Measurements from ENCODE around the gene SCNN1G.

SCNN1G gene

GRCh38 chr16:23257682-23258081 lies 75.1 kb downstream of the SCNN1G start:
- H3K9me3 Mint-ChIP-seq, result peaks cover 2% of the 10 kb centered on the region
- ATAC-seq (ENCODE audit: low read depth), result no peak
- H3K4me1 Mint-ChIP-seq, result no peaks in the 10 kb centered on the region
- H3K27me3 Mint-ChIP-seq, result peaks cover 11% of the 10 kb centered on the region
- H3K36me3 Mint-ChIP-seq, result no peaks in the 10 kb centered on the region
- no peak overlapping the region for H3K27ac Mint-ChIP-seq
- no peak overlapping the region for H3K4me3 Mint-ChIP-seq
- no peak for DNase-seq (ENCODE audit: low spot score in 2 of 2)

GRCh38 chr16:23258919-23259237 lies 76.3 kb downstream of the SCNN1G start:
- DNase-seq (ENCODE audit: low spot score in 2 of 2) (no peak), ATAC-seq (ENCODE audit: low read depth) (no peak)
- Mint-ChIP-seq H3K4me3 (no peak overlapping the region), H3K36me3 (no peaks in the 10 kb centered on the region), H3K27ac (no peak overlapping the region), H3K4me1 (no peaks in the 10 kb centered on the region), H3K9me3 (peaks cover 2% of the 10 kb centered on the region), H3K27me3 (peaks cover 11% of the 10 kb centered on the region)
